Measurements from ENCODE around the gene COBLL1.

Gene COBLL1

GRCh38 chr2:164782323-164782722, 59.3 kb downstream of the COBLL1 start:
- ChIA-PET CTCF (no interaction called here), POLR2A (no interaction called here)
- TF ChIP-seq, protein P1, sequence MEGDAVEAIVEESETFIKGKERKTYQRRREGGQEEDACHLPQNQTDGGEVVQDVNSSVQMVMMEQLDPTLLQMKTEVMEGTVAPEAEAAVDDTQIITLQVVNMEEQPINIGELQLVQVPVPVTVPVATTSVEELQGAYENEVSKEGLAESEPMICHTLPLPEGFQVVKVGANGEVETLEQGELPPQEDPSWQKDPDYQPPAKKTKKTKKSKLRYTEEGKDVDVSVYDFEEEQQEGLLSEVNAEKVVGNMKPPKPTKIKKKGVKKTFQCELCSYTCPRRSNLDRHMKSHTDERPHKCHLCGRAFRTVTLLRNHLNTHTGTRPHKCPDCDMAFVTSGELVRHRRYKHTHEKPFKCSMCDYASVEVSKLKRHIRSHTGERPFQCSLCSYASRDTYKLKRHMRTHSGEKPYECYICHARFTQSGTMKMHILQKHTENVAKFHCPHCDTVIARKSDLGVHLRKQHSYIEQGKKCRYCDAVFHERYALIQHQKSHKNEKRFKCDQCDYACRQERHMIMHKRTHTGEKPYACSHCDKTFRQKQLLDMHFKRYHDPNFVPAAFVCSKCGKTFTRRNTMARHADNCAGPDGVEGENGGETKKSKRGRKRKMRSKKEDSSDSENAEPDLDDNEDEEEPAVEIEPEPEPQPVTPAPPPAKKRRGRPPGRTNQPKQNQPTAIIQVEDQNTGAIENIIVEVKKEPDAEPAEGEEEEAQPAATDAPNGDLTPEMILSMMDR (IDR thresholded peaks at IDR 0.05; ENCODE audit: control extremely low read depth, extremely low read depth, low read depth, missing control alignments): no peak
- no peak for DNase-seq (ENCODE audit: extremely low spot score)

DNA sequence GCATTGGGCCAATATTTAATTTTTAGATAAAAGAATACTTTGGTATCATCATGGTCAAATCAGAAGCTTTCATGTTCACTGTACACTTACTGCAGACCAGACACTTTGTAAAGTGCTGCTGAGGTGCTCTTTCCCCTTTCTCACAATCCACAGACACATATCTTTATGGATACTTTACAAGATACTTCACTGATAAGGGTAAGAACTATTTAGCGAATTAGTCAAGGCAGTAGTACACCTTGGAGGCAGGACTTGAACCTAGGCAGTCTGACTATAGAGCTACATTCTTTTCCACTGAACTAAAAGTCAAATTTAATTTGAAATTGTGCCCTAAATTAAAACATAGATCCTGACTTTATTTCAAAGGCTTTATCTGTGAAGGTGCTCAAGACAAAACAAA, 60.2 kb downstream of the COBLL1 start:
- ChIA-PET POLR2A (no interaction called here), CTCF (no interaction called here)
- TF ChIP-seq, protein P1 (IDR thresholded peaks at IDR 0.05; ENCODE audit: control extremely low read depth, extremely low read depth, low read depth, missing control alignments): no peak
- no peak for DNase-seq (ENCODE audit: extremely low spot score)

GRCh38 chr2:164780611-164781178, 60.9 kb downstream of the COBLL1 start:
- CTCF ChIA-PET: no interaction called here
- POLR2A ChIA-PET: no interaction called here

DNA sequence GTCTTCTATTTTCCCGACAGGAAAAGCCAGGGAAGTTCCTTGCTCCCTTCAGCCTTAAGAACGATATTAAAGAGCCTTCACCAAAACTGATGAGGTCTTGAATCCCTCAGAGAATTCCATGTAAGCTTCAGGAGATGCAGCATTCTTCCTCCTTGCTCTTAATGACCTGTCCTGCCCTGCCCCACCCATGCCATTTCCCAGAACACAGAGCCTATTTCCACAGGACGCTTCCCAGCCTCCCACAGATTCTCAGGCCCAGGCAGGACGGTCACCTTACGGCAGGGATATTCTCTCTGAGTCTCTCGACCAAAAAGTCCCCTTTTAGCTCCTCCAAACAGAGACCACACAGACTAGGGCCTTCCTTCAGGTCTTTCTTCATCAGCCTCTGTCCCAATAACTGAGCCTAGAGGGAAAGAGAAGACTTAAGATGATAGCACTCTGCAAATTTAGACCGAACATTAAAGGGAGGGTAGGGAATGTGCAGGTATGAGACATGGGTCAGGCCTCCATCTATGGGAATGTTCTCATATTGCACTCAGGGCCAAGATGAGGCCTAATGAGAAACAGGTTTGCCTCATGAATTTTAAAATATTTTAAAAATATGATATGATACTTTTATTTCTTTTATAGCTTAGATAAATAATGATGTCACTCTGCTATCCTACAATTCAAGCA, 62.1 kb downstream of the COBLL1 start:
- ChIA-PET POLR2A (no interaction called here), CTCF (interaction anchor here (1.3 kb wide), 1 partner anchor 20 kb away, joined by 3 read pairs; no protein-coding TSS in a partner anchor)
- TF ChIP-seq, protein P1 (IDR thresholded peaks at IDR 0.05; ENCODE audit: control extremely low read depth, extremely low read depth, low read depth, missing control alignments): no peak
- no peak for DNase-seq (ENCODE audit: extremely low spot score)

More at GRCh38 chr2:164780611-164781178, 60.9 kb downstream of the COBLL1 start:
- no peak for DNase-seq (ENCODE audit: extremely low spot score)
- TF ChIP-seq, protein P1 (IDR thresholded peaks at IDR 0.05; ENCODE audit: control extremely low read depth, extremely low read depth, low read depth, missing control alignments): no peak

GRCh38 chr2:164778723-164779122, 62.9 kb downstream of the COBLL1 start:
- DNase-seq (ENCODE audit: extremely low spot score): no peak
- TF ChIP-seq, protein P1 (IDR thresholded peaks at IDR 0.05; ENCODE audit: control extremely low read depth, extremely low read depth, low read depth, missing control alignments): no peak
- POLR2A ChIA-PET: no interaction called here
- CTCF ChIA-PET: interaction anchor here (1.3 kb wide), 1 partner anchor 21 kb away, joined by 3 read pairs; no protein-coding TSS in a partner anchor

DNA sequence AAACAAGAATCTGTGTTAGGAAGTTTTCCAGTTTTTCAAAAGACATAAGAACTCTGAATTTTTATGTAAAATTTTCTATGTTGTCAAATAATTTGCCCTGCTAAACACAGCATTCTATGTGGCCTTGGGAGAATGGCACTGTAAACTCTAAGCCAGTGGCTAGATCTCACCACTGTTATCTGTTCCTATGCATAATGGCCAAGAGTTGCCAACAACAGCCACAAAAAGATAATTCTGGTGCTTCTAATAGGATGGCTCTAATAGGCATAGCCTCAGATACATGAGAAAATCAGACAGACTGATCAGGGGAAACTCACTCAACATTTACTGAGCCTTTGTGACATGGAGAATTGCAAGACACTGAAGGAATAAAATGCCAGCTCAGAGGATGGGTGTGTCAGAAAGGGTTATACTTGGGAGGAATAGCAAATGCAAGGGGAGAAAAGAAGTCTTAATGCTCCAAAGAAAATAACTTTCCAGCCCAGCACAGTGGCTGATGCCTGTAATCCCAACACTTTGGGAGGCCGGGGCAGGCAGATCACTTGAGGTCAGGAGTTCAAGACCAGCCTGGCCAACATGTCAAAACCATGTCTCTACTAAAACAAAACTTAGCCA, 63.7 kb downstream of the COBLL1 start:
- TF ChIP-seq, protein P1 (IDR thresholded peaks at IDR 0.05; ENCODE audit: control extremely low read depth, extremely low read depth, low read depth, missing control alignments): no peak
- POLR2A ChIA-PET: no interaction called here
- CTCF ChIA-PET: no interaction called here
- DNase-seq (ENCODE audit: extremely low spot score): no peak

Data from GM10248 (cell line).